HG02870 (cell line): ENCODE measurements around the gene OSBPL5.

Experiments
- ATAC-seq: cut with Tn5 transposase; IDR thresholded peaks from one replicate; pipeline ENCODE4 v1.9.1; 2021; ENCODE audit warnings: mild to moderate bottlenecking, moderate library complexity; ENCODE audit not compliant: unreplicated experiment

OSBPL5 gene

DNA sequence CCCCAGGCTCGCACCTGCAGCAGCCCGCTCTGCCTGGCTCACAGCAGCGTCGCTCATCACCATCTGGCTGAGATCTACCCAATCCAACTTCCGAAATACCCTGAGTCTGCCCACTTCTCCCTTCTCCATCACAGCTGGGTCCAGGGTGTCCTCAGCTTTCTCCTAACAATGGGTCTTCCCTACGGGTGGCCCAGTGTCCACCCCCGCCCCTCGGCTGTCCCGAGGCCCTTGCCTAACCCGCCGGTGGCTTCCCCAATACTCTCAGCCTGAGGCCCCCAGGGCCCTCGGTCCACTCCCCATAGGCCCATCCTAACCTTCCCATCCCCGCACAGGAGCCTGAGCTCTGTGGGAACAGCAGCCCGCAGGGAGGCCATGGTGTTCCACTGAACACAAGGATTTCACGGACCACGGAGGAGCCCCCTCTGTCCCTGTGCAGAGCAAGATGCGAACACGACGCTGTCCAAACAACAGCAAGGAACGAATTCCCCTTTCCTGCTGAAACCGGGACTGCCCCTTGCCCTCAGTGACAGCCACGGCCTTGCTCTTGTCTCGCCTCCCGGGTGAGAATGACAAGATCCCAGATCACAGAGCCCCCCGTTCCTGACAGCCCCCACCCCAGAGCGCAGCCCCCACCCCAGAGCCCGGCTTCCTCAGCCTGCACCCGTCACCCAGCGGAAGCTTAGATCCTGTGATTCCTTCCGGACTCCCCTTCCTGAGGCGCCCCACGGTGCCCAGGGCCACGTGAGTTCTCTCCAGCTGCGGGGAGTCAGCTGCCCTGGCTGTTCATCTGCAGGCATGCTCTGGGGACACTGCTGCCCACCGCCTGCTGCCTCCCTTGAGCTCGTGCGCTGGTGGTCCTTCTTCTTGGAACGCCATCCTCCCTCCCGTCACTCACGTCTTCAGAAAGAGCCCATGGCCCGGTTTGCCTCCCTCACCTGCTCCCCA, 59.0 kb downstream of the OSBPL5 start:
- no peak for ATAC-seq

GRCh38 chr11:3104961-3105790, 59.9 kb downstream of the OSBPL5 start:
- no peak for ATAC-seq

GRCh38 chr11:3104051-3104714, 60.9 kb downstream of the OSBPL5 start:
- no peak for ATAC-seq

DNA sequence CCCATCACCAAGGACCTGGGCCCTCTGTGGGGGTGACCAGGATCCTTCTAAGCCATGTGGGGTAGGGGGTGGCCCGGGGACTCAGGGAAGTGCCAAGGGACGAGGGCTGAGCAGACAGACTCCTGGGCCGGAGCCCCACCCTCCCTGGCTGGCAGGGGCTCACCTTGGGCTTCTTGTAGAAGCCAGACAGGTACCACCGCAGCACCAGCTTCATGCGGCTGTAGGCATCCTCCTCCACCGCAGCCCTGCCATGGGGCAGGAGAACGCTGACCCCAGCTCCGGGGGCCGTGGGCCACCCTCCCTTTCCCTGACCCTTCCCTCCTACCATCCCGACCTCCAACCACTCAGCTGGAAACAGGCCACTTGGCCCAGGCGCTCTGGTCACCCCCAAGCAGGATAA, 62.0 kb downstream of the OSBPL5 start:
- no peak for ATAC-seq

GRCh38 chr11:3102641-3102921, 62.5 kb downstream of the OSBPL5 start:
- ATAC-seq: no peak

DNA sequence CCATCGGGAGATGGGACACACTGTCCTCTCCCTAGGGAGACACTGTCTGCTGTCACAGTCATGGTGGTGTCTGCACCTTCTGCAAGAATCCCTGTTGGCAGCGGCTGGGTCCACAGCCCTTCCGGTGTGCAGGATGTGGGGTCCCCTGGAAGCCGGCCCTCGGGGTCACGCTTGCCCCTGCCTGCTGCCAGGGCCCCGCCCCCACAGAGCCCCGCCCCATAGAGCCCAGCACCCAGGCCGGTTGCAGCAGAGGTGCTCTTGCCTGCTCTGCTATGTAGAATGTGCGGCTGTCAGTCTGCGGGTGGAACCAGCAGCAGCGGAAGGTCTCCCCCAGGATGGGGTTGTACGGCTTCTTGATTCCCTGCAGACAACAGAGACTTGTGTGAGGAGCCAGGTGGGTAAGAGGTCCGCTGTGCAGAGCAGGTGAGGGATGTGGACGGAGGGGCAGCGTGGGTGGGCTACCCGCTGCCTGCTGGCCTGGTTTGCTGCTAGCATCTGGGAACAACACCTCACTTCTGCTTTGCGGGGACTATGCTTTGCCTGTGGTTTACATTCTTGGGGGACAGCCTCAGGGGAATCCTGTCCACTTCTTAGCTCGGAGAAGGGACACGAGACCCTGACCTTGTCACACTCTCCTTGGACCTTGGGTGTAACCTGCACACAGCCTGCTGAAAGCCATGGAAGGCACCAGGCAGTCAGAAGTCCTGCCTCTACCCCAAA, 63.0 kb downstream of the OSBPL5 start:
- ATAC-seq: no peak

DNA sequence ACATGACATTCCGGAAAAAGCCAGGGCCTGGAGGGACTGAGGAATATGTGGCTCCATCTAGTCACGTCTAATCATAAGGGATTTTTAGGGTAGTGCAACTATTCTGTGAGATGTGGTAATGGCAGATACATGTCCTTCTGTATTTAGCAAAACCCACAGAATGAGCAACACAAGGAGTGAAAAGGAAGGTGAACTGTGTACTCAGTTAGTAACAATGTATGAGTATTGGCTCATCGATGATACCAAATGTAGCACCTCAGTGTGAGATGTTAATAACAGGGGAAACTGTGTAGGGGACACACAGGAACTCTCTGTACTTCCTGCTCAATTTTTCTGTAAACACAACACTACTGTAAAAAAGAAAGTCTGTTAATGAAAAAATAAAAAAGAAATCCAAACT, 65.9 kb downstream of the OSBPL5 start:
- ATAC-seq: no peak

DNA sequence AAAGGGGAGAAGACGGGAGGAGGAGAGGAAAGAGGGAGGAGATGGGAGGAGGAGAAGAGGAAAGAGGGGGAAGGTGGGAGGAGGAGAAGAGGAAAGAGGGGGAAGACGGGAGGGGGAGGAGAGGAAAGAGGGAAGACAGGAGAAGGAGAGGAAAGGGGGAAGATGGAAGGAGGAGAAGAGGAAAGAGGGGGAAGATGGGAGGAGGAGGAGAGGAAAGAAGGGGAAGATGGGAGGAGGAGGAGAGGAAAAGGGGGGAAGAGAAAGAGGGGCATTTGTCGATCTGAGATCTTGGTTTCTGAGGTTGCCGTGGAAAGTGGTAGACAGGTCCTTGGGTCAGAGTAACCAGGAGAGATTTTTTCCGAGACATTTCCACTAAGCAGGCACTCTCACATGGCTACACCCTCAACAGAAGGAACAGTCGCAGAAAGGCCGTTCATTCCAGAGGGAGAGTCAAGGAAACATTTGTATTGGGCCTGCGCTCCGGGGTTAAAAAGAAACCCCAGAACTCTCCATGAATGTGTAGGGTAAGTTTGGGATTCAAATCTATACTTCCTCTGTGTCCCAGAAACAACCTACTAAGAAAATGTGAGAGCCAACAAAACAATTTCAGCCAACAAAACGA, 68.1 kb downstream of the OSBPL5 start:
- ATAC-seq: no peak

DNA sequence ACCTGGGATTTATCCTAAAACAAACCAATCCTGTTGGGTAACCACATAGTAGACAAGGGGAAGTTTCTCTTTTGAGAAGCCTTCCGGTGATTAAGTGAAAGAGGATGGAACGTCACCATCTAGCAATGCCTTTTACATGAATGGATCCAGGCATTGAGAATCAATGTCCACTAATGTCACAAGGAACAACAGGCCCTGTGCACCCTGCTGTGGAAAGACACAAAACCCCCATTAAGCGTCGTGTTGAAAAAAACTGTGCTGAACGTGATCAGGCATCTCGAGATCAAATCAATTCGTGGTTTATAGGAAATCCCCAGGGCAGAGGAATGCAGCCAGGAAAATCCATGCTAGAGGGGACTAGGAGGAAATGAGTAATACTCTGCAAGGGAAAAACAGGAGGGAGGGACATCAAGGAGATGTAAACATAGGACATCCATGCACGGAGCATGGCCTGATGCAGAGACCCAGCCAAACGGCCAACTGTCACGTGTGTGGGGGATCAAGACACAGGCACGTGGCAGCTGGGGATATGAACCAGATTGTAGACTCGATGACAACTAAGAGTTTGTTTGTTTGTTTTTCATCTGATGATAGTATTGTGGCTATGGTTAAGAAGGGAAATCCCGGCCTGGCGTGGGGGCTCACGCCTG, 69.3 kb downstream of the OSBPL5 start:
- no peak for ATAC-seq

- no peak for ATAC-seq
Observed at GRCh38 chr11:3094223-3094824, 70.8 kb downstream of the OSBPL5 start.

GRCh38 chr11:3093281-3094191, 71.6 kb downstream of the OSBPL5 start:
- ATAC-seq: no peak

DNA sequence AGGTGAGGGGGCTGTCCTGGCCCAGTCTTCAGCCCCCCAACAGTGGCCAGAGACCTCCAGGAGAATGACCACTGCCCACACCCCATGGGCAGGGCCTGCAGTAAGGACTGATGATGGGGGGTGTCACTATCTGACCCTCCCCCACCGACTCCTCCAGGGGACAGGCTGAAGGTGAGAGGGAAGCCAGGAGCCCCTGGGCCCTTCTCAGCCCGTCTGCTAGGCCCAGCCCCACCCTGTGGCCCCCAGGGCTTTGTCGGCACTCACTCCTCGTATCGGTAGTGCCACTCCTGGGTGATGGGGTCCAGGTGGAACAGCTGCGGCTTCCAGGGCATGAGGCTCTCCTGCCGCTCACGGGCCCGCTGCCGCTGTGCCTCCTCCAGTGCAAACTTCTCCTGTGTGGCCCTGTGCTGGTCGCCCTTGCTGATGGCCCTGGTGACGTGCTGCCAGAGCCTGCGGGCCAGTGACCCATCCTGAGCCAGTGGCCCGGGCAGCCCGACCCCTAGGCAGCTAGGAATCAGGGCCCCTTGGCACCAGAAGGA, 72.4 kb downstream of the OSBPL5 start:
- ATAC-seq: no peak

GRCh38 chr11:3091846-3092602, 73.1 kb downstream of the OSBPL5 start:
- peak; percentile 78 for ATAC-seq

DNA sequence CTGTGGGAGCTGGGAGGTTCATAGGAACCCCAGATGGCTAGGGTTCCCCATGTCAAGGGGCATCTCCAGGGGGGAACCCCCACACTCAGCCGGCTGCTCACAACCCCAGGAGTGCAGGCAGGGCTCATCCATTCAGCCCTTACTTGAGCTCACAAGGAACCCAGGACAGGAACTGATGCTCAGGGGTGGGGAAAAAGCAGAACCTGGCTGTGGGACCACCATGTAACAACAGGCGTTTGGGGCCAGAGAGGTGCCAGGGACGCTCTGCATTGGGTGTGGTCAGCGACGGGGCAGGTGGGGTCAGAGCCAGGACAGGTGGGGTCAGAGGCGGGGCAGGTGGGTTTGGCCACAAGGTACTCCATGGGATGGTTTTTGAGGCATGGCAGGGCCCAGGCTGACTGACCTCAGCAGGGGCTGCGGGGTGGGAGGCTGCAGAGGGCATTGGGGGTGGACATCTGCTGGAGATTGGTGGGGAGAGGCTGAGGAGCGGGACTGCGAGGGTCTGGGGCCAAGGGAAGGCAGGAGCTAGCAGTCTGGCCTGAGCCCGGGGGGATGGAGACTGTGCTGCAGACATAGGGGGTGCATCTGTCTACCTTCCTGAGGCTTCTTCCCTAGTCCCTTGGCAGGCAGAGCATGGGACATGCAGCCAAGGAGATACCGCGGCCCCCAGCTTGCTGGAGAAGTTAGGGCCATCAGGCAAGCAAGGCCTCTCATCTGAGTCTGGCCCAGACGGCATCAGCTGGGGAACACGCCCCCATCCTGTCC, 73.8 kb downstream of the OSBPL5 start:
- no peak for ATAC-seq

DNA sequence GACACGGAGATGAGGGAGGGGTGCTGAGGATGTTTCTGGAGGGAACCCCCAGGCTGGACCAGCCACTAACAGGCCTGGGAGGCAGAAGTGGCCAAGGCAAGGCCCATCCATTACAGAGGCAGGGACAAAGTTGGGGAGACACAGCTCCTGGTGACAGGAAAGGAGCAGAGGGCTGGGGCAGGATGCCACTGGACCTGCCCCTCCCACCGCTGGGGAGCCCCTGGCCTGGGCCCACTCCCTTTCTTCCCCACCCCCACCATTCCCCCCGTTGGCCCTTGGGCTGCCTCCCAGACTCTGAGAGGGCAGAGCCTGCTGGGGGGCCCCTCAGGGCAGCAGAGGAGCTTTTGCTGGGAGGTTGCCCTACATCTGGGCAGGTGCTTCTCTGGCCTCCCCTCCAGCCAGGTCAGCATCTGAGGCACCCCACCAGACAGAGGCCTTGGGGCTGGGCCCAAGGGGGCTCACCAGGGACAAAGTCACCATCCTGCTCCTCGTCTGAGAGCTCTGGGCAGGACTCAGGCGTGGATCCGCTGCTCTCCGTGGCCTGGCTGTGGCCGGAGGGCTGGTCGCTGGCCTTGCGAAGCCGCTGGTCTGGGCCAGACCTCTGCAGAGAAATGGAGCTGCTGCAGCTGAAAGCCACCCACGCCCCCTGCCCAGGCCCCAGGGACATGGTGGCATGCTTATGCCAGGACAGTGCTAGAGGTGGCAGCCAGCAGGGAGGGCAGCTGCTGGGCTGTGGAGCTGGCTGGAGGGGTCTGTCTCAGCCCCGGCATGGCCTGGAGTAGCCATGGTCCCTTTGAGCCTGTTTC, 74.8 kb downstream of the OSBPL5 start:
- ATAC-seq: no peak
